Measurements from ENCODE around the gene LEPR. TPM values are rescaled to one million over a fixed set of nuclear protein-coding genes. Genes with fewer than 3 reads are reported as not detected.

Gene LEPR
- polyA plus RNA-seq, 2 of the 4 experiments (the other 2 are of a cell fraction), result 3.1 to 6.5 TPM

- H3K4me2 ChIP-seq, result no peak overlapping the region
- ChIA-PET CTCF (no interaction called here), POLR2A (no interaction called here)
- H3K9me3 ChIP-seq, result no peaks in the 10 kb centered on the region
- WGBS (ENCODE audit: missing lambda C conversion rate), result 23% methylated on average over 2 of the region's 2 CpGs
- peaks cover 4% of the 10 kb centered on the region; the same call in 1 of the 3 replicates for H3K4me1 ChIP-seq
- ATAC-seq, result no peak
- H3K4me3 ChIP-seq, result no peak overlapping the region
- no peak for FAIRE-seq
- TF ChIP-seq MAX (IDR thresholded peaks at IDR 0.05) (no peak), ELK1 (IDR thresholded peaks at IDR 0.05; ENCODE audit: low read depth, low read length) (no peak), POLR2A (IDR thresholded peaks at IDR 0.05; ENCODE audit: low read length) (no peak), HOXA7 (CRISPR knock-in tag; IDR thresholded peaks at IDR 0.05) (no peak), CBX8 (IDR thresholded peaks at IDR 0.05) (no peak), KDM5A (IDR thresholded peaks at IDR 0.05) (no peak), MAZ (IDR thresholded peaks at IDR 0.05; ENCODE audit: borderline replicate concordance, low read depth, low read length) (no peak), ZNF302 (CRISPR knock-in tag; IDR thresholded peaks at IDR 0.05) (no peak), SMC3 (IDR thresholded peaks at IDR 0.05) (no peak), RCOR1 (IDR thresholded peaks at IDR 0.05; ENCODE audit: low read depth, low read length) (no peak), FOXS1 (CRISPR knock-in tag; IDR thresholded peaks at IDR 0.05) (no peak)
- no peak overlapping the region for H3K27ac ChIP-seq
- no peak for DNase-seq (ENCODE audit: low read depth in 1 of 2, low spot score in 1 of 2)
Observed at GRCh38 chr1:65407877-65408276, 12.6 kb upstream of the LEPR start.

GRCh38 chr1:65409314-65409713, 11.2 kb upstream of the LEPR start:
- DNase-seq (ENCODE audit: low read depth in 1 of 2, low spot score in 1 of 2), result no peak
- Histone ChIP-seq H3K9me3 (no peaks in the 10 kb centered on the region), H3K4me1 (peaks cover 4% of the 10 kb centered on the region; the same call in 1 of the 3 replicates), H3K27ac (no peak overlapping the region), H3K4me3 (no peak overlapping the region), H3K4me2 (no peak overlapping the region)
- ChIA-PET CTCF (no interaction called here), POLR2A (no interaction called here)
- 16% methylated on average over 1 of the region's 1 CpG for WGBS (ENCODE audit: missing lambda C conversion rate)
- FAIRE-seq, result no peak
- no peak for ATAC-seq
- TF ChIP-seq MAZ (IDR thresholded peaks at IDR 0.05; ENCODE audit: borderline replicate concordance, low read depth, low read length) (no peak), TP53 (CRISPR knock-in tag; IDR thresholded peaks at IDR 0.05) (no peak), PHF8 (IDR thresholded peaks at IDR 0.05; ENCODE audit: borderline replicate concordance, low read depth) (no peak), FOXS1 (CRISPR knock-in tag; IDR thresholded peaks at IDR 0.05) (no peak), NFE2L2 (conservative IDR thresholded peaks at IDR 0.05; ENCODE audit: low read length) (no peak), FOSL2 (IDR thresholded peaks at IDR 0.05) (no peak), FOSL2 (CRISPR knock-in tag; IDR thresholded peaks at IDR 0.05) (no peak), NPAS2 (CRISPR knock-in tag; IDR thresholded peaks at IDR 0.05; ENCODE audit: borderline replicate concordance) (no peak)

- Histone ChIP-seq H3K27ac (no peak overlapping the region), H3K4me2 (no peak overlapping the region), H3K4me3 (no peak overlapping the region), H3K9me3 (no peaks in the 10 kb centered on the region), H3K4me1 (peaks cover 4% of the 10 kb centered on the region; the same call in 1 of the 3 replicates)
- no peak for ATAC-seq
- POLR2A ChIA-PET, result no interaction called here
- no peak for FAIRE-seq
- CTCF ChIA-PET, result no interaction called here
- DNase-seq (ENCODE audit: low read depth in 1 of 2, low spot score in 1 of 2), result no peak
- TF ChIP-seq NFE2L2 (conservative IDR thresholded peaks at IDR 0.05; ENCODE audit: low read length), result no peak
- TF ChIP-seq USF2 (IDR thresholded peaks at IDR 0.05), result no peak
- TF ChIP-seq CEBPB (IDR thresholded peaks at IDR 0.05), result no peak
- no peak for TF ChIP-seq HDAC2 (IDR thresholded peaks at IDR 0.05)
- TF ChIP-seq KDM5A (IDR thresholded peaks at IDR 0.05), result no peak
- TF ChIP-seq RNF2 (IDR thresholded peaks at IDR 0.05; ENCODE audit: borderline replicate concordance, low read depth), result no peak
- TF ChIP-seq HOXB13 (CRISPR knock-in tag; IDR thresholded peaks at IDR 0.05; ENCODE audit: low read depth), result no peak
- TF ChIP-seq RCOR1 (IDR thresholded peaks at IDR 0.05; ENCODE audit: low read depth, low read length), result no peak
- TF ChIP-seq EHMT2 (IDR thresholded peaks at IDR 0.05; ENCODE audit: low read depth), result no peak
- no peak for TF ChIP-seq SMC3 (IDR thresholded peaks at IDR 0.05)
- WGBS (ENCODE audit: missing lambda C conversion rate), result 95% methylated on average over 4 of the region's 4 CpGs
Observed at GRCh38 chr1:65409816-65410326, 10.6 kb upstream of the LEPR start.

All from A549 (cell line).